ENCODE results near the gene TIAL1.

DNA sequence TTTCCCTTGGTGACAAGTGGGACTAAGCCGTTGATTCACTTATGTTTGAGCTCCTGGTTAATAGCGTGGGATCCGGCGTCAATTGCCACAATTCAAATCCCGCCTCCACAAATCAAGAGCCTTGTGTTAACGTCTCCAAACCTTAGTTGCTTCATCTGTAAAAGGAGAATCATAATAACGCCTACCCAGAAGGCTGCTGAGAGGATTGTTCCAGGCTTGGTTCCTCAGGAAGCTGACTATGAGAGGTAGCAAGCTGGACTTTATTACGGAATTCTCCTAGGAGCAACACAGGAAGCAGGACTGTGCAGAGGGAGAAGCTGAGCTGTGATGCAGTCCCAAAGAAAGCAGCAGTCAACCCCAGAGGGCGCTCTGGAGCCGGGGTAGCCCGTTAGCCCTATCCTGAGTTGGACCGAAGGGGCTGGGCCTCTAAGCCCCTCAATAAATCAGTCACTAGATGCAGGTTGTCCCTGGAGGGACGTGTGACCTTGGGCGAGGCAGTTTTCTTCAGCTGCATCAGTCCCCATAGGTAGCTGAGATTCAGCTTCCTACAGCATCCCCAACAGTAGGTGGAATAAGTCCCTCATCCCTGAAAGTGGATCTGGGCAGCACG, 47.5 kb upstream of the TIAL1 start:
- TF ChIP-seq POLR2A (IDR thresholded peaks at IDR 0.05) = no peak
- no peak for TF ChIP-seq POLR2AphosphoS5 (IDR thresholded peaks at IDR 0.05)
- TF ChIP-seq, protein P1, sequence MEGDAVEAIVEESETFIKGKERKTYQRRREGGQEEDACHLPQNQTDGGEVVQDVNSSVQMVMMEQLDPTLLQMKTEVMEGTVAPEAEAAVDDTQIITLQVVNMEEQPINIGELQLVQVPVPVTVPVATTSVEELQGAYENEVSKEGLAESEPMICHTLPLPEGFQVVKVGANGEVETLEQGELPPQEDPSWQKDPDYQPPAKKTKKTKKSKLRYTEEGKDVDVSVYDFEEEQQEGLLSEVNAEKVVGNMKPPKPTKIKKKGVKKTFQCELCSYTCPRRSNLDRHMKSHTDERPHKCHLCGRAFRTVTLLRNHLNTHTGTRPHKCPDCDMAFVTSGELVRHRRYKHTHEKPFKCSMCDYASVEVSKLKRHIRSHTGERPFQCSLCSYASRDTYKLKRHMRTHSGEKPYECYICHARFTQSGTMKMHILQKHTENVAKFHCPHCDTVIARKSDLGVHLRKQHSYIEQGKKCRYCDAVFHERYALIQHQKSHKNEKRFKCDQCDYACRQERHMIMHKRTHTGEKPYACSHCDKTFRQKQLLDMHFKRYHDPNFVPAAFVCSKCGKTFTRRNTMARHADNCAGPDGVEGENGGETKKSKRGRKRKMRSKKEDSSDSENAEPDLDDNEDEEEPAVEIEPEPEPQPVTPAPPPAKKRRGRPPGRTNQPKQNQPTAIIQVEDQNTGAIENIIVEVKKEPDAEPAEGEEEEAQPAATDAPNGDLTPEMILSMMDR (IDR thresholded peaks at IDR 0.05) = no peak
